COR-L47 (cell line): ENCODE data around the gene ARL8B.
A peak's percentile ranks its signal among the peaks of the same experiment; 100 is the strongest.
"Not testable (repeated sequence)": the region's sequence is repeated elsewhere in the genome, so short reads cannot be mapped to it uniquely, and the experiment has no call there.

ENCODE experiments used
- DNase-seq: peaks from one replicate; lab custom pipeline; 2025; lab: John Stamatoyannopoulos, UW

ARL8B gene

DNA sequence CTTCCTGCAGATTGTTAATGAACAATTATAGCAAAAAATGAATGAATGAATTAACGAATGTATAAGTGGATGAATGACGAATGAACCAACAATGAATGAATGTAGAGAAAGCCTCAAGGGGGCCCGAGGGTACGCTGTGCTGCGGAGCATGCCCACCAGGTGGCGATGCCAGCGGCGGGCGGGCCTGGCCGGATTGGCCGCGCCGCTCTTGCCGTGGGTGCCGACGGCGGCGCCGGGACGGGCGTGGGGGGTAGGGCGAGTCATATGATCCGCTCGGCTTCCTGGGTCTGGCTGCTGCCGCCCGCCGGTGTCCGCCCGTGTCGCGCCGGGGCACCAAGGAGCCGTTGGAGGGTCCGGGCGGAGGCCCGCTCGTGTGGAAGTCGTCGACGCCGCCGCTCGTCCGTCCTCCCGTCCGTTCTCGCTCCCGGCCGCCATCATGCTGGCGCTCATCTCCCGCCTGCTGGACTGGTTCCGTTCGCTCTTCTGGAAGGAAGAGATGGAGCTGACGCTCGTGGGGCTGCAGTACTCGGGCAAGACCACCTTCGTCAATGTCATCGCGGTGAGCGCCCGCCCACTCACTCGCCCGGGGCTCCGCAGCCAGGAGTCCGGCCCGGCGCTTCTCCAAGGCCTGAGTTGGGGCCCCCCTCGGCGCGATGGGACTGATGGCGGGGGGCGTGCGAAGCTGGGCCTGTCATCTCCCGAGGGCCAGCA lies at the start of gene ARL8B:
Gene ARL8B, plus strand, starts transcription at position 263 of the 711 bp plus-strand sequence. Its CDS starts 174 bp downstream, at position 437.
- peak; percentile 58 for DNase-seq

DNA sequence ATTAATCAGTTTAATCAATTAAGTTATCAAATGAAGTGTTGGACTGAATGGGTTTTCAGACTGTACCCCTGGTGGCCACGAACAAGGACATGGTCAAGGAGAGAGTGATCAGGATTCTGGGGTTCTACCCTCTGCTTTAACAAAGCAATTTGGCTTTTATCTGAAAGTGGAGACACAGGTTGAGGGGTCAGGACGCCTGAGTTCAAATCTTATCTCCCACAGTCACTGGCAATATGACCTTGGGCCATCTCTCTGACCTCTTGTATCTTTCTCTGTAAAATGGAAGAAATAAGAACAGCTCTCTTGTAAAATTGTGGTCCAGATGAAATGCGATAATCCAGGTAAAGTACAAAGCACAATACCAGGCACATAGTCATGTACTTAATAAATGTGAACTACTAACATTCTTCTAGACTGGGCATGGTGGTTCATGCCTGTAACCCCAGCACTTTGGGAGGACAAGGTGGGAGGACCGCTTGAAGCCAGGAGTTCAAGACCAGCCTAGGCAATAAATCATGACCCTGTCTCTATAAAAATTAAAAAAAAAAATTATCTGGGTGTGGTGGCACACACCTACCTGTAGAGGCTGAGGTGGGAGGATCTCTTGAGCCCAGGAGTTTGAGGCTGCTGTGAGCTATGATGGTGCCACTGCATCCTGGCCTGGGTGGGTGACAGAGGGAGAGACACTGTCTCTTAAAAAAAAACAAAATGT lies 48.6 kb upstream of the ARL8B start:
- no peak for DNase-seq

- DNase-seq: no peak
Observed at GRCh38 chr3:5078151-5078550, 43.9 kb upstream of the ARL8B start.

DNA sequence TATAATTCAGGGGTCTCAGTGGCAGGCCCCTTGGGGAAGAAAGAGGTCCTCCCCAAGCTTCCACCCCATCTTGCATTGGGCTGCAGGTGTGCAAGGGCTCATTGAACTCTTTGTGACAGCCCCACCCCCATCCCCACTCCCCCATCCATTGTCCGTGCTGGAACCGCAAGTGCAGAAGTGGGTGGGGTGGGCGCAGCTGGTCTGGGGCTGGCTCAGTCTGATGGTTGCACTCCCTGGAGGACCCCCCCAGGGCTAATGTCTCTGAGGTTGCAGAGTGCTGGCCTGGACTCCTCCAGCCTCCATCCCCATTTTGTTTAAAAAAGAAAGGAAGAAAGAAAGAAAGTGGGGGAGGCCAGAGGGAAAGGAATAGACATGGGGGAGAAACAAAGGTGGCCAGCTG lies 42.3 kb upstream of the ARL8B start:
- no peak for DNase-seq

DNA sequence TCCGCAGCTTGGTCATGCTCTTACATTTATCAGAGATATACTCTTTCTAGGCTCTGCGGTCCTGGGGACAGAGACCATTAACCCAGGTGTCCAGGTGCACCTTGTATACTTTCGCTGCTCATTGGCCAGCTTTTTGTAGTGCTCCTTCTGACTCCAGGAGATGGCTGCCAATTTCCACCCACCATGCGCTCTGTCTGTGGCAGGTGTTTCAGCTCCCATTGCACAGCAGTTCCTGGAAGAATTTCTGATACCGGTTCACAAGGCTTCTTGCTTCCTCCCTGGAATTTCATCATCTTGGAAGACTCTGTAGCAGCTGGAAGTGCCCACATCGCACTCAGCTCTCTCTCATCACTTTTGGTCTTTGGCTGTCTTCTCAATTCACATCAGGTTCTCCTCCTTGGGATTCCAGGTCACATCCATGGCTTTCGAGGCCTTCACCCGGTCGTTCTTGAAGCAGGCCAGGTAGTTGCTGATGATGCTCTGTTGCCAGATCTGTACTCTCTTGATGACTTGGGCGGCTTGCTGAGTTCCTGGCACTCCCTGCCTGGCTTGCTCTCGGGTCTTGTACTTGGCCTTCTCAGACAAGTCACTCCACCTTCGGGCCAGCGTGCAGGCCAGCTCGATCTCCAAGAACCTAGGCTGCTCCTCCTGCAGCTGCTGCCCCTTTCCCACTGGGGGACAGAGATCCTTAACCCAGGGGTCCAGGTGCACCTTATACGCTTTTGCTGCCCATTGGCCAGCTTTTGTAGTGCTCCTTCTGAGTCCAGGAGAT lies 41.1 kb upstream of the ARL8B start:
- no peak for DNase-seq

DNA sequence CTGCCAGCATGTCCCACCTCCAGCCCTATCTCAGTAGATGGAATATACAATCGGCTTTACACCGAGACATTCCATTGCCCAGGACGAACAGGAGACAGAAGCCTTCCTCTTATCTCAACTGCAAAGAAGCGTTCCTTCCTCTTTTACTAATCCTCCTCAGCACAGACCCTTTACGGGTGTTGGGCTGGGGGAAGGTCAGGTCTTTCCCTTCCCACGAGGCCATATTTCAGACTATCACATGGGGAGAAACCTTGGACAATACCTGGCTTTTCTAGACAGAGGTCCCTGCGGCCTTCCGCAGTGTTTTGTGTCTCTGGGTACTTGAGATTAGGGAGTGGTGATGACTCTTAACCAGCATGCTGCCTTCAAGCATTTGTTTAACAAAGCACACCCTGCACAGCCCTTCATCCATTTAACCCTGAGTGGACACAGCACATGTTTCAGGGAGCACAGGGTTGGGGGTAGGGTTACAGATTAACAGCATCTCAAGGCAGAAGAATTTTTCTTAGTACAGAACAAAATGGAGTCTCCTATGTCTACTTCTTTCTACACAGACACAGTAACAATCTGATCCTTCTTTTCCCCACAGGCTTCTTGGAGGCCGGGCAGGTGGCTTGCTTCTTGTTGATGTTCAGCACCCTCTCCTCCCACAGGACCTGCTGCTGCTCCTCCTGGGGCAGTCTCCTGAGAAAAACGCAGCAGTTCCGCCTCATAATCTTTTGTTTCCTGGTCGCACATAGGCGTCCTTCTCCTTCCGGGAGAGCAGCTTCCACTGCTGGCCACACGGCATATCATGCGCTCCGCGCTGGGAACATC lies 39.9 kb upstream of the ARL8B start:
- not testable (repeated sequence) for DNase-seq

GRCh38 chr3:5082789-5083115 lies 39.3 kb upstream of the ARL8B start:
- no peak for DNase-seq

DNA sequence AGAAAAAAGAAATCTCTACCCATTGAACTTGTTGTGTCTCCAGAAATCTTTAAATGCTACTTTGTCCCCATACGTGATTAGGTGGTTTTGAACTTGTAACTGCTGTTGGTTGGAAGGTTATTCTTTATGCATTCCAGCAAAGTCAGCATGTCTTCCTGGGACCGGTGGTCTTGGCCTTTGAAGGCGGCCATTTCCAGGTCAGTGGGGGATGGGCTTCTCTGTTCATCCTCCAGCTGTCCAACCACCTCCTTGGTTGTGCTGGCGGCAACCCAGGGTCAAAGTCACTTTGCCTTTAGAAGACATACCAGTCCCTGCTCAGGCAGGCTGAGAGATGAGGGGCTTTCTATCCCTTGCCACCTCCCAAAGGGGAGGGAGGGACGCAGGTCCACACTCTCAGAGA lies 37.9 kb upstream of the ARL8B start:
- DNase-seq: no peak

- DNase-seq: no peak
Observed at GRCh38 chr3:5086708-5087107, 35.4 kb upstream of the ARL8B start.

GRCh38 chr3:5087209-5087608 lies 34.9 kb upstream of the ARL8B start:
- no peak for DNase-seq

DNA sequence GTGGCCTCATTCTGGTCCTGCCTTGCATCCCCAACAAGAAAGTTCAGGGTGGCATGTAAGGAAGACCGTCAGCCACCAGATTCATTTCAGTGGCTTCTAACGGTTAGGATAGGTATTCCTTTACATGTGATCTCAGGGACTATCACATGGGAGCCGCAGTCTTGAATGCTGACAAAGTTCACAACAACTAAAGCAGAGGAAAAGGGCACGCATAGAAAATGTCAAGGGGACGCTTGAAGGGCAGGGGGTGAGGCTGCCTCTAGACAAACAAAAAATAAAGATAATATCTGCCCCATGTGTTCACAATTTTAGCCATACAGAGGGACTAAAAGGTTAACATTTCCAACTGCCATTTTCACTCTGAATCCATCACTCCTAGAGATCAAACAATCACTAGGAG lies 31.9 kb upstream of the ARL8B start:
- no peak for DNase-seq

- DNase-seq: no peak
Observed at GRCh38 chr3:5092018-5092417, 30.1 kb upstream of the ARL8B start.

GRCh38 chr3:5093731-5094130 lies 28.4 kb upstream of the ARL8B start:
- DNase-seq: no peak

- DNase-seq: no peak
Observed at GRCh38 chr3:5095886-5096285, 26.2 kb upstream of the ARL8B start.

GRCh38 chr3:5096336-5097008 lies 25.6 kb upstream of the ARL8B start:
- DNase-seq: no peak

DNA sequence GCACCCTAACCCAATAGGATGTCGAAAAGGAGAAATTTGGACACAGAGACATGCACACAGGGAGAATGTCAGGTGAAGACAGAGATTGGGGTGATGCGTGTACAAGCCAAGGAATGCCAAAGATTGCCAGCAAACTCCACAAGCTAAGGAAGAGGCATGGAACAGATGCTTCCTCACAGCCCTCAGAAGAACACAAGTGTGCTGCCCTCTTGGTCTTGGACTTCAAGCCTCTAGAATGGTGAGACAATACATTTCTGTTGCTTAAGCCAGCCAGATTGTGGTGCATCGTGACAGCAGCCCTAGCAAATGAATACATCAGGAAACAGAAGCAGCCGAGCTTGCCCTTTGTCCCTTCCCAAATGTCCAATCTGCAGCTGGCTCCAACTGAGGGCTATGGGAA lies 23.7 kb upstream of the ARL8B start:
- DNase-seq: no peak

- no peak for DNase-seq
Observed at GRCh38 chr3:5102532-5102931, 19.6 kb upstream of the ARL8B start.

DNA sequence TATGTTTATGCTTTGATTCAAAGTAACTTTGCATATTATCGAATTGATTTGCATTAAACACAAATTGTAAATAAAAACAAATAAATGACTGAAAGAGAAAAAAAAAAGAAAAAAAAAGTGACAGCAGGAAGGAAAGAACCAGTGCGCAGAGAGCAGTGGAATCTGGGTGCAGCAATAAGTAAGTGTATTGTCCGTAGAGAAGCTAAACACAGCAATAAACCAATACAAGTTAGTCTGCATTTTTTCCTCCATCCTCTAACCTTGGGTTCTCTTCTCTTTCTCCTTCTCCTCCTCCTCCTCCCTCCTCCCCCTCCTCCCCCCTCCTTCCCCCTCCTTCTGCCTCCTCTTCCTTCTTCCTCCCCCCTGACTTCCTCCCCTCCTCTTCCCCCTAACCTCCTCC lies 18.3 kb upstream of the ARL8B start:
- DNase-seq: no peak

GRCh38 chr3:5105050-5105449 lies 17.0 kb upstream of the ARL8B start:
- DNase-seq: no peak

DNA sequence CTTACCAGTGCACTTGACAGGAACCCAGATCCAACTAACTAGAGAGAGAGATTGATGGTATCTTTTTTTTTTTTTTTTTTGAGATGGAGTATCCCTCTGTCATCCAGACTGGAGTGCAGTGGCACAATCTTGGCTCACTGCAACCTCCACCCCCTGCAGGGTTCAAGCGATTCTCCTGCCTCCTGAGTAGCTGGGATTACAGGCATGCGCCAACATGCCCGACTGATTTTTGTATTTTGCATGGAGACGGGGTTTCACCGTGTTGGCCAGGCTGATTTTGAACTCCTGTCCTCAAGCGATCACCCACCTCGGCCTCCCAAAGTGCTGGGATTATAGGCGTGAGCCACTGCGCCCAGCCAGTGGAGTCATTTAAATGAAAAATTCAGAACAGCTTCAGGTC lies 15.7 kb upstream of the ARL8B start:
- DNase-seq: not testable (repeated sequence)

DNA sequence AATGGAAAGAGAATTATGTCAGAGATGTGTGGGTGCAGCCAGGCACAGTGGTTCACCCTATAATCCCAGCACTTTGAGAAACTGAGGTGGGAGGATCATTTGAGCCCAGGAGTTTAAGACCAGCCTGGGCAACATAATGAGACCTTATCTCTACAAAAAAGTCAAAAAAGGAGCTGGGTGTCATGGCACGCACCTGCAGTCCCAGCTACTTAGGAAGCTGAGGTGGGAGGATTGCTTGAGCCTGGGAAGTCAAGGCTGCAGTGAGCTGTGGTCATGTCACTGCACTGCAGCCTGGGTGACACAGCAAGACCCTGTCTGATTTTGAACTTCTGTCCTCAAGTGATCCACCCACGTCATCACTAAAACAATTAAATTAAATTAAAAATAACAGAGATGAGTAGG lies 15.2 kb upstream of the ARL8B start:
- DNase-seq: not testable (repeated sequence)

DNA sequence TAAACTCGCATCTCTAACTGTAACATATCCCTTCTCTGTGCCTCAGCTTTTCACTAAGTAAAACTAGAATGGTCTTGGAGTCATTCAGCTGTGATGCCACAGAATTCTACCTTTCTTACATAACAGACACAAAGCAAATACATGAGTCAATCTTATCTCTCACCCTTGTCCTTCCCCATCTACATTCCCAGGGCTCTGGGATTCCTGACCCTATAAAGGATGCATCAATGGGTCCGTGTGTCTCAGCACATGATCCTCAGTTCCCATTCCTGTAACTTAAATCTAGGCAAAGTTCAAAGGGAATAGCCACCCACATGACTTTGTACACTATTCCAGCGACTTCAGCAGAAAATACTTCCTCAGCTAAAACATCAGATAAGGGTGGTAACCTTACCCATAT lies 11.8 kb upstream of the ARL8B start:
- no peak for DNase-seq
